Keratinocyte (primary cell): ENCODE data around the gene GLUD1. TPM values are rescaled to one million over a fixed set of nuclear protein-coding genes. Genes with fewer than 3 reads are reported as not detected.
"Not testable (repeated sequence)": the region's sequence is repeated elsewhere in the genome, so short reads cannot be mapped to it uniquely, and the experiment has no call there.

Experiments
- DNase-seq: peaks from one replicate; pipeline ENCODE4 v3.0.0-alpha.2; 2011; ENCODE audit warnings: low read depth, missing footprints, low spot score
- FAIRE-seq: peaks from 2 replicates; lab custom pipeline; 2011; peaks lifted over from hg19 to GRCh38; lab: Jason Lieb, UNC
- H2AFZ ChIP-seq: 2 replicates; pipeline ENCODE4 v1.6.0; 2012; ENCODE audit warnings: low read length, control low read depth, inconsistent platforms; ENCODE audit not compliant: control insufficient read depth
- H3K27ac ChIP-seq: 2 replicates; pipeline ENCODE4 v1.5.1; 2011; ENCODE audit warnings: low read length; ENCODE audit not compliant: control insufficient read depth, insufficient read depth
- H3K27me3 ChIP-seq: 3 replicates; pipeline ENCODE4 v1.6.0; 2011; ENCODE audit warnings: low read length; ENCODE audit not compliant: control insufficient read depth, insufficient read depth; ENCODE audit errors: extremely low read depth
- H3K36me3 ChIP-seq, 2 experiments: 2 replicates in 1 of 2; 3 replicates in 1 of 2; pipeline ENCODE4 v1.5.1; 2011; ENCODE audit warnings: low read length in 2 of 2, mild to moderate bottlenecking in 1 of 2; ENCODE audit not compliant: control insufficient read depth in 2 of 2, insufficient read depth in 2 of 2; ENCODE audit errors: extremely low read depth in 1 of 2
- H3K4me1 ChIP-seq: 3 replicates; pipeline ENCODE4 v1.5.1; 2011; ENCODE audit warnings: low read length; ENCODE audit not compliant: control insufficient read depth, insufficient read depth; ENCODE audit errors: extremely low read depth
- H3K4me2 ChIP-seq: 3 replicates; pipeline ENCODE4 v1.6.0; 2011; ENCODE audit warnings: low read depth, low read length; ENCODE audit not compliant: control insufficient read depth, insufficient read depth; ENCODE audit errors: extremely low read depth
- H3K4me3 ChIP-seq, 3 experiments: fragments of 200-600 bp in 1 of 3; sonication (generic) in 1 of 3; 2 replicates in 2 of 3; 3 replicates in 1 of 3; pipeline ENCODE4 v1.5.1; 2011 to 2016; ENCODE audit warnings: low read length in 3 of 3, mild to moderate bottlenecking in 3 of 3, control low read depth in 2 of 3, inconsistent platforms in 1 of 3, low read depth in 1 of 3, mixed read lengths in 1 of 3, mixed run types in 1 of 3, moderate library complexity in 1 of 3; ENCODE audit not compliant: control insufficient read depth in 2 of 3, insufficient read depth in 2 of 3; ENCODE audit errors: extremely low read depth in 1 of 3
- H3K79me2 ChIP-seq: 2 replicates; pipeline ENCODE4 v1.6.0; 2012; ENCODE audit warnings: low read length; ENCODE audit not compliant: control insufficient read depth, insufficient read depth
- H3K9ac ChIP-seq: 3 replicates; pipeline ENCODE4 v1.6.0; 2011; ENCODE audit warnings: low read length; ENCODE audit not compliant: control insufficient read depth, insufficient read depth; ENCODE audit errors: extremely low read depth
- H3K9me1 ChIP-seq: 3 replicates; pipeline ENCODE4 v1.6.0; 2011; ENCODE audit warnings: low read length; ENCODE audit not compliant: control insufficient read depth, insufficient read depth; ENCODE audit errors: extremely low read depth
- H3K9me3 ChIP-seq: 2 replicates; pipeline ENCODE4 v1.5.1; 2012; ENCODE audit warnings: low read depth, low read length; ENCODE audit not compliant: control insufficient read depth
- H4K20me1 ChIP-seq: 3 replicates; pipeline ENCODE4 v1.6.0; 2011; ENCODE audit warnings: low read length; ENCODE audit not compliant: control insufficient read depth, insufficient read depth; ENCODE audit errors: extremely low read depth
- EZH2 ChIP-seq: IDR thresholded peaks from one replicate; pipeline ENCODE4 v1.6.1; 2012; ENCODE audit warnings: inconsistent platforms, mild to moderate bottlenecking, low read length, moderate library complexity
- dilution Hi-C: fragments of 300-500 bp; cut with MboI; formaldehyde crosslinking; loops from one replicate; pipeline ENCODE4 v1.7.0; 2020; ENCODE audit warnings: low sequenced_read_pairs; ENCODE audit not compliant: extremely low pct_ligation_motif_present
- polyA plus RNA-seq, 5 experiments: library from polyadenylated mRNA; depleted of rRNA in 3 of 5; stranded (reverse) in 3 of 5; stranded (forward) in 1 of 5; unstranded in 1 of 5; fragments of >200 nt; gene quantifications; 1 replicate in 1 of 5; 2 replicates in 3 of 5; 3 replicates in 1 of 5; pipeline versions ENCODE4 v1.2.1 to v1.2.3, GENCODE V29; 2011 to 2012; ENCODE audit warnings: missing spikeins in 2 of 5, low read depth in 1 of 5, low replicate concordance in 1 of 5
- small RNA-seq, 3 experiments: library from RNA; depleted of rRNA; stranded (forward); fragments of <200 nt; gene quantifications; one replicate each; pipeline ENCODE3, GENCODE V24; 2012; ENCODE audit warnings: low read depth in 3 of 3, low replicate concordance in 1 of 3; ENCODE audit not compliant: insufficient read length in 3 of 3
- TF ChIP-seq, protein P1 (sequence below), 3 experiments: IDR thresholded peaks in 1 of 3; conservative IDR thresholded peaks in 1 of 3; optimal IDR thresholded peaks in 1 of 3; 2 replicates in 2 of 3; 3 replicates in 1 of 3; pipeline versions ENCODE3 to v1.5.1; 2011; ENCODE audit warnings: low read length in 3 of 3, mild to moderate bottlenecking in 3 of 3, moderate library complexity in 2 of 3, control low read depth in 1 of 3, inconsistent platforms in 1 of 3; ENCODE audit not compliant: insufficient read depth in 2 of 3; ENCODE audit errors: extremely low read depth in 1 of 3

Gene GLUD1
- polyA plus RNA-seq, 1 donor (not counting 4 experiments of a cell fraction or from before 2014, with no cell fraction given): 124 TPM

DNA sequence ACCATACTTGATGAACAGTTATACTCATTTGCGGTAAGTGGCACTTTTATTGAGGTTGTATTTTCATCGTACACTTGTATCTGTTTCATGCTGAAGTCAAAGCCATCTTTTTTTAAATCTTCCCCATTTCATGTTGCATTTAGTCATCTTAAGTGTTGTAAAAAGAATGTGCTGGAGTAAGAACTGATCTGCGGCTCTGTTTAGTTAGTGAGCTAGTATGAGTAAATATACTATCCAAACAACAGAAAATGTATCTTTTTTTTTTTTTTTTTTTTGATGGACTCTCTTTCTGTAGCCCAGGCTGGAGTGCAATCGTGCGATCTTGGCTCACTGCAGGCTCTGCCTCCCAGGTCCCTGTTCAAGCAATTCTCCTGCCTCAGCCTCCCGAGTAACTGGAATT is 87.0 kb downstream of the GLUD1 start:
- H3K79me2 ChIP-seq, H3K4me3 ChIP-seq, DNase-seq, H3K4me2 ChIP-seq, FAIRE-seq, H3K27ac ChIP-seq, dilution Hi-C loops, H3K9me3 ChIP-seq, H3K36me3 ChIP-seq, H3K27me3 ChIP-seq, H3K4me1 ChIP-seq, H4K20me1 ChIP-seq, H3K9ac ChIP-seq, H2AFZ ChIP-seq, H3K9me1 ChIP-seq: not testable (repeated sequence)

DNA sequence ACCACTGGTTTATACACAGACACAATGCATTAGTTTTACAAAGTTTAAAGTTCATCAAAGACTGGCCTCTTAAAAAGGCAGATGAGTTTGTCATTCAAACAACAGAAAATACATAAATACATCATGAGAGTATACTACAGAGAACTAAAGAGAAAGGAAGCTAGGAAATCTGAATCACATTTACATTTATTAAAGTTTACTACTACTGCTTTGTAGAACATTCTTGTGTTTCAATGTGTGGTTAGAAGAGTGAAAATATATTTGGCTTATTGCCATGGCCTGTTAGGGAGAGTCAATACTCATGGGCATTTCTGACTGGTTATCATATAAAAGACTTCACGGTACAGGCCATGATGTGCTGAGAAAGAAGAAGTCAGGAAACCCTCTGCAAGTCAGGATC is 87.5 kb downstream of the GLUD1 start:
- H3K9ac ChIP-seq, H3K4me3 ChIP-seq, H3K79me2 ChIP-seq, FAIRE-seq, H3K27ac ChIP-seq, H4K20me1 ChIP-seq, H3K4me1 ChIP-seq, H3K27me3 ChIP-seq, dilution Hi-C loops, DNase-seq, H2AFZ ChIP-seq, H3K4me2 ChIP-seq, H3K36me3 ChIP-seq, H3K9me3 ChIP-seq, H3K9me1 ChIP-seq: not testable (repeated sequence)

DNA sequence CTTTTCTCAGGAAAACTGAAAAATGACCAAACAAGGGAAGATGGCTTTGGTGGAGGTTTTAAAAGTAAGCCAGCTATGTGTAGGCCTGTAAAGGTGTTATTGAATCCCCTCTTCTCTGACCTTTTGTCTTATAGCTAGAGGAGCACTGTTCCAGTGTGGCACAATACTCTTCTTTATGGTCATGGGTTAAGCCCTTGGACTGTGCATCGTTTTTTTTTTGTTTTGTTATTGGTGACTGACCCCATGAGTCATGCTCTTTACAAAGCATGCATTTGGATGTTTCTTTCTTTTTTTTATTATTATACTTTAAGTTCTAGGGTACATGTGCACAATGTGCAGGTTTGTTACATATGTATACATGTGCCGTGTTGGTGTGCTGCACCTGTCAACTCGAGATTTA is 94.2 kb downstream of the GLUD1 start:
- FAIRE-seq: no peak
- Histone ChIP-seq H3K4me3 (no peak overlapping the region), H3K27ac (no peak overlapping the region), H2AFZ (no peak overlapping the region), H3K27me3 (no peaks in the 10 kb centered on the region), H4K20me1 (no peaks in the 10 kb centered on the region), H3K4me1 (no peaks in the 10 kb centered on the region), H3K9ac (no peak overlapping the region), H3K9me1 (no peaks in the 10 kb centered on the region), H3K4me2 (no peak overlapping the region), H3K79me2 (no peaks in the 10 kb centered on the region), H3K9me3 (no peaks in the 10 kb centered on the region), H3K36me3 (no peaks in the 10 kb centered on the region)
- dilution Hi-C loops: no loop called here
- DNase-seq: no peak
- no peak for TF ChIP-seq EZH2
- TF ChIP-seq, protein P1, sequence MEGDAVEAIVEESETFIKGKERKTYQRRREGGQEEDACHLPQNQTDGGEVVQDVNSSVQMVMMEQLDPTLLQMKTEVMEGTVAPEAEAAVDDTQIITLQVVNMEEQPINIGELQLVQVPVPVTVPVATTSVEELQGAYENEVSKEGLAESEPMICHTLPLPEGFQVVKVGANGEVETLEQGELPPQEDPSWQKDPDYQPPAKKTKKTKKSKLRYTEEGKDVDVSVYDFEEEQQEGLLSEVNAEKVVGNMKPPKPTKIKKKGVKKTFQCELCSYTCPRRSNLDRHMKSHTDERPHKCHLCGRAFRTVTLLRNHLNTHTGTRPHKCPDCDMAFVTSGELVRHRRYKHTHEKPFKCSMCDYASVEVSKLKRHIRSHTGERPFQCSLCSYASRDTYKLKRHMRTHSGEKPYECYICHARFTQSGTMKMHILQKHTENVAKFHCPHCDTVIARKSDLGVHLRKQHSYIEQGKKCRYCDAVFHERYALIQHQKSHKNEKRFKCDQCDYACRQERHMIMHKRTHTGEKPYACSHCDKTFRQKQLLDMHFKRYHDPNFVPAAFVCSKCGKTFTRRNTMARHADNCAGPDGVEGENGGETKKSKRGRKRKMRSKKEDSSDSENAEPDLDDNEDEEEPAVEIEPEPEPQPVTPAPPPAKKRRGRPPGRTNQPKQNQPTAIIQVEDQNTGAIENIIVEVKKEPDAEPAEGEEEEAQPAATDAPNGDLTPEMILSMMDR (optimal IDR thresholded peaks at IDR 0.05 in 1 of 3, IDR thresholded peaks at IDR 0.05 in 1 of 3, conservative IDR thresholded peaks at IDR 0.05 in 1 of 3; ENCODE audit: extremely low read depth in 1 of 3, insufficient read depth in 2 of 3, low read length in 3 of 3): no peak

Small RNAs within 50 kb of the gene (small RNA-seq; reads per million reads assigned to genes)
- gene AL136982.5: 0 reads per million in 3 experiments
- 0 to 0.25 (median 0) reads per million in 3 experiments for gene FAM25A
- 0 reads per million in 3 experiments for gene RNU6-529P

Other genes starting within 250 kb of the GLUD1 start
- gene MMRN2, start 137.2 kb downstream of the GLUD1 start, polyA plus RNA-seq: 11.7 to 13.9 TPM (median 13.8 TPM) in 3 replicates
- 6.8 to 13.1 TPM (median 7.2 TPM) in 3 replicates for gene SNCG, start 136.2 kb downstream of the GLUD1 start, polyA plus RNA-seq
- gene ADIRF, start 126.4 kb downstream of the GLUD1 start, polyA plus RNA-seq: 136 to 164 TPM (median 157 TPM) in 3 replicates
- gene FAM25A, start 74.5 kb downstream of the GLUD1 start, polyA plus RNA-seq: 11.7 to 27.6 TPM (median 25.2 TPM) in 3 replicates
- 7.6 to 15.8 TPM (median 10.2 TPM) in 3 replicates for gene SHLD2, start 363 bp upstream of the GLUD1 start, polyA plus RNA-seq
- gene NUTM2A, start 130.6 kb upstream of the GLUD1 start, polyA plus RNA-seq: 0.13 to 0.63 TPM (median 0.22 TPM) in 3 replicates